ENCODE data around the gene ST6GAL1. TPM values are rescaled to one million over a fixed set of nuclear protein-coding genes. Genes with fewer than 3 reads are reported as not detected.

Gene ST6GAL1
- total RNA-seq (2016; rRNA removed; fragmentation: Illumina TruSeq; extraction: Trizol) (62.1 and 79.9 TPM in 2 replicates), polyA plus RNA-seq (2011; rRNA removed) (163 and 164 TPM in 2 replicates), polyA minus RNA-seq (2011; rRNA and poly(A)+ RNA removed; ENCODE audit: low replicate concordance) (3.2 and 268 TPM in 2 replicates), Bru-seq, nascent RNA (percentile 68 among the genes with signal in this experiment), BruChase-seq, experiment 1, labeled RNA remaining after a 6-hour chase (percentile 79 among the genes with signal in this experiment), BruChase-seq, experiment 2, labeled RNA remaining after a 2-hour chase (percentile 69 among the genes with signal in this experiment)
- 8.1 and 8.2 TPM in 2 replicates for total RNA-seq (2016; cell fraction: cytosol; rRNA removed; fragmentation: Illumina TruSeq; extraction: Trizol; ENCODE audit: low read depth)
- 62.1 and 78.3 TPM in 2 replicates for total RNA-seq (2016; cell fraction: insoluble cytoplasmic fraction; rRNA removed; fragmentation: Illumina TruSeq; extraction: Trizol)
- 30.2 and 33.0 TPM in 2 replicates for total RNA-seq (2016; cell fraction: membrane; rRNA removed; fragmentation: Illumina TruSeq; extraction: Trizol)
- total RNA-seq (2016; cell fraction: nucleus; rRNA removed; fragmentation: Illumina TruSeq; extraction: Trizol), result 91.6 and 101 TPM in 2 replicates
- polyA plus RNA-seq (2011; cell fraction: cytosol; rRNA removed), result 115 and 161 TPM in 2 replicates
- 50.3 and 65.6 TPM in 2 replicates for polyA plus RNA-seq (2011; cell fraction: nucleus; rRNA removed)
- 189 and 200 TPM in 2 replicates for polyA plus RNA-seq (2012)
- polyA plus RNA-seq (2016; cell fraction: cytosol; fragmentation: Illumina TruSeq; extraction: Trizol; ENCODE audit: low read depth), result 5.0 and 5.1 TPM in 2 replicates
- 49.0 and 50.2 TPM in 2 replicates for polyA plus RNA-seq (2016; cell fraction: insoluble cytoplasmic fraction; fragmentation: Illumina TruSeq; extraction: Trizol; ENCODE audit: low read depth)
- polyA plus RNA-seq (2016; cell fraction: membrane; fragmentation: Illumina TruSeq; extraction: Trizol; ENCODE audit: low read depth), result 18.2 and 19.6 TPM in 2 replicates
- polyA plus RNA-seq (2016; cell fraction: nucleus; fragmentation: Illumina TruSeq; extraction: Trizol; ENCODE audit: insufficient read depth, low read depth), result 91.4 and 96.5 TPM in 2 replicates
- polyA minus RNA-seq (2011; cell fraction: cytosol; rRNA and poly(A)+ RNA removed), result 106 and 146 TPM in 2 replicates
- 119 and 177 TPM in 2 replicates for polyA minus RNA-seq (2011; cell fraction: nucleus; rRNA and poly(A)+ RNA removed)
- long read RNA-seq, experiment 1, partial matches to known transcripts, result 17 of 41 reads
- long read RNA-seq, experiment 1, other reads (novel, unspliced or antisense), result 24 of 41 reads
- long read RNA-seq, experiment 2, full-length matches to known transcripts, result 5 of 303 reads
- long read RNA-seq, experiment 2, partial matches to known transcripts, result 119 of 303 reads
- long read RNA-seq, experiment 2, other reads (novel, unspliced or antisense), result 179 of 303 reads

DNA sequence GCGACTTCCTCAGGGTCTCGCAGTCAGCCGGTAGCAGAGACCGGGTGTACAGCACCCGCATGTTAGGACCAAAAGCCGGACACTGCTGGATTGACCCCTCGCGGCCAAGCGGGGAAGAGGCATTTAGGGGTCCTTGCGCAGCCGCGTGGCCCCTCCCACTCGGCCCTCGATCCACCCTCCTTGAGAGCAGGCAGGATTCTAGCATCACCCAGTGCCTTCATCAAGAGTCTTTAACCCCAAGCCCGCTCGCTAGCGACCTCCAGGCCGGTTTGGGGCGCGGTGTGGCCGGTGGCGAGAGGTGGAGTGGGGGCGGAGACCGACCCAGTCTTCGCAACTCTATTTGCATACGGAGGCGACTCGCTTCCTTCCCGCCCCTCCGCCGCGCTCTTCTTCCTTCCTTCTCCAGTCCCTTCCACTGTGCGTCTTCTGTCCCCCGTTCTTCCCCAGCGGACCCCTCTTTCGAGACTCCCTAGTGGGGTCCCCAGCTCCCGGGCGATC is at the start of gene ST6GAL1:
Gene ST6GAL1, plus strand, starts transcription at position 384 of the 498 bp plus-strand sequence. CDS start 112,178 bp downstream, outside the sequence.
- POLR2A ChIA-PET, result interaction anchor here (2.8 to 3.7 kb wide), 3 partner anchors 22 to 110 kb away, joined by 8 to 57 read pairs (median 19); no protein-coding TSS in a partner anchor
- no peak for TF ChIP-seq SUZ12 (IDR thresholded peaks at IDR 0.05; ENCODE audit: low read depth, low read length)
- TF ChIP-seq GATAD2A (CRISPR knock-in tag; IDR thresholded peaks at IDR 0.05), result peak; percentile 41; the same call in 1 of the 2 replicates
- TF ChIP-seq PAX8 (CRISPR knock-in tag; IDR thresholded peaks at IDR 0.05; ENCODE audit: borderline replicate concordance), result no peak; the same call in 1 of the 2 replicates
- TF ChIP-seq SNAPC2 (CRISPR knock-in tag; IDR thresholded peaks at IDR 0.05), result no peak
- no peak for TF ChIP-seq SIN3B (IDR thresholded peaks at IDR 0.05; ENCODE audit: low read length)
- no peak for TF ChIP-seq JARID2 (CRISPR knock-in tag; IDR thresholded peaks at IDR 0.05; ENCODE audit: insufficient replicate concordance)
- no peak for TF ChIP-seq ZNF598 (CRISPR knock-in tag; IDR thresholded peaks at IDR 0.05; ENCODE audit: borderline replicate concordance)
- 0 out of 2 replicates have a peak, but pooled peaks have one; percentile 24 for TF ChIP-seq ZBTB7B (CRISPR knock-in tag; IDR thresholded peaks at IDR 0.05)
- no peak for TF ChIP-seq ZNF788 (CRISPR knock-in tag; IDR thresholded peaks at IDR 0.05; ENCODE audit: borderline replicate concordance)
- no peak for TF ChIP-seq ZNF564 (CRISPR knock-in tag; IDR thresholded peaks at IDR 0.05)
- TF ChIP-seq ZNF232 (CRISPR knock-in tag; IDR thresholded peaks at IDR 0.05; ENCODE audit: borderline replicate concordance), result no peak
- TF ChIP-seq MLXIP (CRISPR knock-in tag; IDR thresholded peaks at IDR 0.05; ENCODE audit: borderline replicate concordance), result no peak
- 0 out of 2 replicates have a peak, but pooled peaks have one; percentile 5 for TF ChIP-seq RARA (CRISPR knock-in tag; IDR thresholded peaks at IDR 0.05)
- TF ChIP-seq TGIF2 (CRISPR knock-in tag; IDR thresholded peaks at IDR 0.05), result no peak
- TF ChIP-seq RAD51 (IDR thresholded peaks at IDR 0.05; ENCODE audit: borderline replicate concordance), result no peak
- TF ChIP-seq AKAP8 (CRISPR knock-in tag; IDR thresholded peaks at IDR 0.05), result no peak

More for the DNA sequence above, at the start of gene ST6GAL1:
- no peaks in the 10 kb centered on the region for H3K36me3 ChIP-seq (replicated peaks in 1 of 2; ENCODE audit: control insufficient read depth in 1 of 2, insufficient read depth in 2 of 2, low read length in 2 of 2)
- intact Hi-C loops (cut with micrococcal nuclease; ENCODE audit: unreplicated experiment), result loop anchor here (2.0 to 5.0 kb wide), 4 partner anchors 45 to 132 kb away; no protein-coding TSS in a partner anchor
- no peaks in the 10 kb centered on the region for H3K79me2 ChIP-seq (ENCODE audit: insufficient read depth, low read length)
- BruUV-seq (replicated peaks), result no TSS peak
- H3K9ac ChIP-seq (ENCODE audit: insufficient read depth, low read depth, low read length), result peak within 1 kb of the TSS; percentile 64
- FAIRE-seq (no peak), DNase-seq (ENCODE audit: low spot score) (peak; percentile 43), ATAC-seq (peak; percentile 60)
- in situ Hi-C loops (cut with HindIII; ENCODE audit: extremely low pct_ligation_motif_present, low pct_unique_long_range_greater_than_20kb), result loop anchor here (5.0 to 10.0 kb wide), 2 partner anchors 78 to 135 kb away; no protein-coding TSS in a partner anchor
- H2AFZ ChIP-seq (ENCODE audit: low read length), result no peak within 1 kb of the TSS
- CTCF ChIA-PET (ENCODE audit: low intra/inter-chr PET ratio, low total read pairs), result interaction anchor here (1.6 kb wide), 1 partner anchor 81 kb away, joined by 8 read pairs; no protein-coding TSS in a partner anchor
- peak within 1 kb of the TSS; percentile 98 for H3K4me2 ChIP-seq (ENCODE audit: low read depth, low read length)
- 2% methylated on average over 31 of the region's 38 CpGs for WGBS (ENCODE audit: low lambda C conversion rate)
- no peaks in the 10 kb centered on the region for H3K9me3 ChIP-seq (ENCODE audit: low read length)
- peak within 1 kb of the TSS; percentile 45 for H3K27ac ChIP-seq (ENCODE audit: extremely low read length, insufficient read depth, low read length)
- no peaks in the 10 kb centered on the region for H4K20me1 ChIP-seq (ENCODE audit: insufficient read depth, low read length)
- H3K4me1 ChIP-seq (ENCODE audit: insufficient read depth, low read length), result peaks cover 25% of the 10 kb centered on the region
- peaks cover 0 to 12% of the 10 kb centered on the region in 2 experiments; a peak in 3 of 5 replicates for H3K27me3 ChIP-seq (ENCODE audit: control insufficient read depth in 1 of 2, insufficient read depth in 2 of 2, low read length in 2 of 2)
- H3K4me3 ChIP-seq (replicated peaks in 1 of 3; ENCODE audit: insufficient read depth in 1 of 3, low read depth in 2 of 3, low read length in 3 of 3), result peak within 1 kb of the TSS; percentile 68 to 81 (median 71)

All from HepG2 (cell line).